ENCODE measurements around the gene DPEP2NB.

- no peak for TF ChIP-seq CTCF (IDR thresholded peaks at IDR 0.05; ENCODE audit: insufficient read depth, low read depth, low read length)
- TF ChIP-seq EZH2 (IDR thresholded peaks at IDR 0.05; ENCODE audit: insufficient read depth, low read length) = no peak
Observed at GRCh38 chr16:67967183-67967957, 48.3 kb downstream of the DPEP2NB start.
